OCI-LY7 (cell line): ENCODE measurements around the gene IQGAP2. TPM values are rescaled to one million over a fixed set of nuclear protein-coding genes. Genes with fewer than 3 reads are reported as not detected.
A peak's percentile ranks its signal among the peaks of the same experiment; 100 is the strongest.

Source experiments
- BruUV-seq: library from RNA; stranded (reverse); fragments of 400-500 nt; replicated peaks from 2 replicates; lab custom pipeline; 2021; lab: Mats Ljungman, UMichigan
- CTCF ChIA-PET: fragments of 300-600 bp; sonication (Branson Sonifier 250); formaldehyde crosslinking; loops from one replicate; lab custom pipeline; 2022; ENCODE audit warnings: antibody characterized with exemption; ENCODE audit not compliant: unreplicated experiment; lab: Charles Lee
- POLR2A ChIA-PET: fragments of 300-600 bp; sonication (Branson Sonifier 250); formaldehyde crosslinking; loops from one replicate; lab custom pipeline; 2022; ENCODE audit warnings: antibody characterized with exemption; lab: Charles Lee
- DNase-seq: peaks from one replicate; pipeline ENCODE4 v3.0.0-alpha.2; 2015; ENCODE audit warnings: low spot score
- H2AFZ ChIP-seq: fragments of 200-600 bp; sonication (generic), shearing (Covaris generic); 2 replicates; pipeline ENCODE4 v1.6.1; 2014; ENCODE audit warnings: mild to moderate bottlenecking, antibody characterized with exemption, low read length, moderate library complexity
- H3K27ac ChIP-seq: fragments of 200-600 bp; sonication (generic); 2 replicates; pipeline ENCODE4 v1.5.1; 2014; ENCODE audit warnings: mixed run types, low read depth, mild to moderate bottlenecking, moderate library complexity, low read length, inconsistent platforms; ENCODE audit not compliant: poor library complexity, severe bottlenecking
- H3K36me3 ChIP-seq: fragments of 200-600 bp; sonication (generic); 2 replicates; pipeline ENCODE4 v1.6.1; 2014; ENCODE audit warnings: mild to moderate bottlenecking, antibody characterized with exemption, low read length, moderate library complexity, mixed read lengths; ENCODE audit not compliant: insufficient read depth
- H3K4me1 ChIP-seq: fragments of 200-600 bp; sonication (generic); 2 replicates; pipeline ENCODE4 v1.5.1; 2014; ENCODE audit warnings: mild to moderate bottlenecking, low read length; ENCODE audit not compliant: insufficient read depth, poor library complexity, severe bottlenecking
- H3K4me2 ChIP-seq: fragments of 200-600 bp; sonication (generic); 2 replicates; pipeline ENCODE4 v1.6.1; 2014; ENCODE audit warnings: mild to moderate bottlenecking, low read length
- H3K4me3 ChIP-seq: fragments of 200-600 bp; sonication (generic); 2 replicates; pipeline ENCODE4 v1.5.1; 2014; ENCODE audit warnings: mild to moderate bottlenecking, low read depth, low read length; ENCODE audit not compliant: poor library complexity, severe bottlenecking
- H3K79me2 ChIP-seq: fragments of 200-600 bp; sonication (generic); 2 replicates; pipeline ENCODE4 v1.6.1; 2016; ENCODE audit warnings: low read depth, mild to moderate bottlenecking, low read length, moderate library complexity, mixed read lengths; ENCODE audit not compliant: insufficient read depth
- H3K9me2 ChIP-seq: fragments of 200-600 bp; sonication (generic); 2 replicates; pipeline ENCODE4 v1.6.1; 2016; ENCODE audit warnings: mild to moderate bottlenecking, low read length, mixed read lengths; ENCODE audit not compliant: insufficient read depth
- H3K9me3 ChIP-seq: fragments of 200-600 bp; sonication (generic); 2 replicates; pipeline ENCODE4 v1.6.1; 2014; ENCODE audit warnings: mild to moderate bottlenecking, mixed run types, low read length, mixed read lengths
- H4K20me1 ChIP-seq: fragments of 200-600 bp; sonication (generic); 2 replicates; pipeline ENCODE4 v1.6.1; 2014; ENCODE audit warnings: mild to moderate bottlenecking, antibody characterized with exemption, low read length, moderate library complexity, mixed read lengths; ENCODE audit not compliant: insufficient read depth
- CTCF ChIP-seq: fragments of 200-600 bp; sonication (generic); conservative IDR thresholded peaks from 2 replicates; pipeline ENCODE4 v1.5.1; 2014; ENCODE audit warnings: mild to moderate bottlenecking, antibody characterized with exemption, low read length, moderate library complexity, mixed read lengths
- EZH2phosphoT487 ChIP-seq: fragments of 200-600 bp; sonication (generic); IDR thresholded peaks from 2 replicates; pipeline ENCODE4 v1.6.1; 2018; ENCODE audit warnings: low read depth, borderline replicate concordance, mild to moderate bottlenecking, mixed run types, antibody characterized with exemption, low read length, moderate library complexity, mixed read lengths
- intact Hi-C: fragments of 100-400 bp; cut with micrococcal nuclease; formaldehyde crosslinking; loops from one replicate; pipeline ENCODE4 v1.10.0; 2022; ENCODE audit not compliant: unreplicated experiment
- total RNA-seq, 2 experiments: library from RNA; depleted of rRNA in 1 of 2; stranded (reverse); fragments of >200 nt in 1 of 2; shearing (Covaris generic) in 1 of 2; gene quantifications; 2 replicates each; pipeline ENCODE4 v1.2.3, GENCODE V29; 2014 to 2022

IQGAP2 gene
- total RNA-seq, 2 experiments from 2014 or later = 30.0 to 50.2 TPM

GRCh38 chr5:76363352-76364225, 39.5 kb upstream of the IQGAP2 start:
- H4K20me1 ChIP-seq = no peaks in the 10 kb centered on the region
- no peak overlapping the region for H3K4me3 ChIP-seq
- TF ChIP-seq EZH2phosphoT487 = no peak
- TF ChIP-seq CTCF = no peak
- BruUV-seq = no TSS peak
- H3K4me2 ChIP-seq = peak overlapping the region; percentile 17
- no peak overlapping the region for H3K27ac ChIP-seq
- ChIA-PET CTCF (no interaction called here), POLR2A (interaction anchor here (0.6 to 1.6 kb wide), 8 partner anchors 9 to 39 kb away, joined by 3 to 9 read pairs (median 5); partner anchors contain the start of gene IQGAP2)
- H2AFZ ChIP-seq = peak overlapping the region; percentile 69
- no peaks in the 10 kb centered on the region for H3K9me3 ChIP-seq
- H3K79me2 ChIP-seq = no peaks in the 10 kb centered on the region
- H3K36me3 ChIP-seq = no peaks in the 10 kb centered on the region
- no peaks in the 10 kb centered on the region for H3K9me2 ChIP-seq
- peak; percentile 50 for DNase-seq
- peaks cover 36% of the 10 kb centered on the region for H3K4me1 ChIP-seq
- intact Hi-C loops = no loop called here

GRCh38 chr5:76364226-76364589, 38.9 kb upstream of the IQGAP2 start:
- ChIA-PET CTCF (no interaction called here), POLR2A (interaction anchor here (0.7 to 1.6 kb wide), 5 partner anchors 9 to 39 kb away, joined by 3 to 8 read pairs (median 5); partner anchors contain the start of gene IQGAP2)
- no peaks in the 10 kb centered on the region for H4K20me1 ChIP-seq
- TF ChIP-seq EZH2phosphoT487 (no peak), CTCF (no peak)
- no peaks in the 10 kb centered on the region for H3K36me3 ChIP-seq
- H3K4me2 ChIP-seq = peak overlapping the region; percentile 17
- DNase-seq = no peak
- intact Hi-C loops = no loop called here
- H3K79me2 ChIP-seq = no peaks in the 10 kb centered on the region
- H3K27ac ChIP-seq = no peak overlapping the region
- BruUV-seq = no TSS peak
- H3K9me3 ChIP-seq = no peaks in the 10 kb centered on the region
- peaks cover 39% of the 10 kb centered on the region for H3K4me1 ChIP-seq
- H3K4me3 ChIP-seq = no peak overlapping the region
- peak overlapping the region; percentile 69 for H2AFZ ChIP-seq
- H3K9me2 ChIP-seq = no peaks in the 10 kb centered on the region

- H4K20me1 ChIP-seq = no peaks in the 10 kb centered on the region
- no peak overlapping the region for H3K27ac ChIP-seq
- POLR2A ChIA-PET = interaction anchor here (0.6 to 2.1 kb wide), 5 partner anchors 15 to 505 kb away, joined by 3 to 4 read pairs (median 4); no protein-coding TSS in a partner anchor
- no peaks in the 10 kb centered on the region for H3K9me3 ChIP-seq
- H3K79me2 ChIP-seq = no peaks in the 10 kb centered on the region
- no peak for DNase-seq
- H3K4me3 ChIP-seq = no peak overlapping the region
- BruUV-seq = no TSS peak
- CTCF ChIA-PET = no interaction called here
- intact Hi-C loops = no loop called here
- H3K4me2 ChIP-seq = peak overlapping the region; percentile 24
- H3K9me2 ChIP-seq = no peaks in the 10 kb centered on the region
- no peak for TF ChIP-seq EZH2phosphoT487
- peak overlapping the region; percentile 41 for H2AFZ ChIP-seq
- H3K4me1 ChIP-seq = peaks cover 39% of the 10 kb centered on the region
- no peaks in the 10 kb centered on the region for H3K36me3 ChIP-seq
Measured at GRCh38 chr5:76365561-76365960, 37.5 kb upstream of the IQGAP2 start.
